ENCODE data around the gene PDGFD.

The PDGFD gene

DNA sequence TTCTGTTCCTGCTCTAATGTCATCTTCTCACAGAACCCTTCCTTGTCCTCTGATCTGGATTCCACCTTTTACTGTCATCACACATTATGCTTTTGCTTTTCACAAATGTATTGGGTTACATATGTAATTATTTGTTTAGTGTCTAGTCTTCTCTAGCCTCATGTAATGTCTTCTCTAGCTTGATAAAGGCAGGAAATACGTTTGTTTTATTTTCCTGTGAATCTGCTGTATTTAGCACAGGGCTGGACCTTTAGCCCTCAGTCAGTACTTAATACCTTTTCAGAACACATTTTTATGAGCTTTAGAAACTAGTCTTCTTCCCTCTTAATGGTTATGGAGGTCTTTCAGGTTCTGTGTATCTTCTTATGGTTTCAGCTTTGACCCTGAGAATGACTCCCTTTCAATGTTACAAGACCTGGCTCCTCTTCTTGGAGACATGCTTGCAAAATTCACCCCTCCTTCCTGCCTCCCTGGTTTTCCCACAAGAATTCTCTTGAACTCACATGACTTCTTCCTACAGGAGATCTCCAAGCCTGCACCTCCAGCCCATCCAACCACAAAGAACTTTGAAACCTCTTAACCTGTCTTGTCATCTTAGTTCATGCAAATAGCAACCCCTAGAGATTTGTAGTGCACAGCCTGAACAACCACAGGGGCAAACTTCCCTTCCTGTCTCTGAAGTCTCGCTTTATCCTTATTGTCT lies 260.2 kb downstream of the PDGFD start:
- DNase-seq: no peak

DNA sequence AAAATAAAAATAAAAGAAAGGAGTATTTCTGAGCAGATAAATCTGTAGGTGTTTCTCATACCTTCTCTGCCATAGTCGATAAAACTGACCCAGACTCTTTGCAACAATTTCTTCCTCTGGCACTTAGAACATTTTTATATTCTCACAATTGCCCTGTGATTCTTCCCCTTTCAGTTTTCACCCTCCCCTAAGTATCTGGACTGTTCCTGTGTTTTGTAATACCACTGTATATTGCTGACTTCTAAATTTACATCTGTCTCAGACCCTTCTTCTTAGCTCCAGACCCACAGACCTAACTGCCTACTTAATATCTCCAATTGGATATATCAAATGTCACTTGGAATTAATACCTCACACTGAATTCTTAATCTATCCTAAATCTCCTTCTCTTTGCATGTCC lies 261.0 kb downstream of the PDGFD start:
- no peak for DNase-seq

DNA sequence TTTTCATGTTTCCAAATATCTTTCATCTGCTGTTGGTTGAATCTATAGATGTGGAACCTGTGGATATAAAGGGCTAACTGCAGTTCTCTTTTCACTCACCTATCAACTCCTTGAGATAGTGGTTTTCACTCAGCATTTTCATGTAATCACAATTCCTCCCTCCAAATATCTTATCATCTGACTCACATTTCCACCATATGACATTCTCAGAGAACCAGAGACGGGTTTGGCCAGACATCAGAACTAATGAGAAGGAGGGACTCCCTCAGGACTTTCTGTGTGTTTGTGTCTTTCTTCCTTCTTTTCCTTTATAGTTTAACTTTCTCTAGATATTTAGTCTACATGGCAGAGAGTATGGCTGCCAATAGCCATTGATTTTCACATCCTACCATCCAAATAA lies 262.3 kb downstream of the PDGFD start:
- DNase-seq: no peak

DNA sequence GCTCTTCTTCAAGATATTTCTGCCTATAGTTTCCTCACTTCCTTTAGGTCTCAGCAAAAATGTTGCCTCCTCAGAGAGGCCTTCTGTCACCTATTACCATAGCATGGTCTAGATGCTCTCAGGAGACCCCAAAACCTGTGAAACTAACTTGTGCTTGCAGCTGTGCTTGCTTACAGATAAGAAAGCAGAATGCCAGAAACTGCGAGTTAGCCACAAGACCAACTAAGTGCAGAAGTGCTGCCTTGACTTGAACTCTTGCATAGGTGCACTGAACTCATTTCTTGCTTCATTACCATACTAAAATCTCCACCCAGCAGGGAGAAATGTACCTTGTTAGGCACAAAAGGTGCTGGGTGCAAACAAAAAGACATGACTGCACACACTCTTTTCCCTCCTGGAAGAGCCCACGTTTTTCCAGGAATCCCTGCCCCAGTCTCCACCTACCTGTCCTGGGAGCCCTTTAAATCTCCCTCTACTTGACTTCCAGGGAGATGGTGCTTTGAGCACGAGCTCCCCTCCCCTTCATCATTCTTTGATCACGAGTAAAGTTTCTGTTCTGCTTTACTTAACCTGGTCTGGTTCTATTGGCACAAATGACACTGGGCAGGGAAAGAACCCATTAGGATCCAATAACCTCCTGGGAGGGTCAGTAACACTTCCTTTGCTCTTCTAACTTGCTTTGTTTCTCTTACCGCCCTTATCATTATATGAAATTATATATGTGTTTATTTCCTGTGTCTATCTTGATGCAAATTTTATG lies 265.2 kb downstream of the PDGFD start:
- DNase-seq: no peak

DNA sequence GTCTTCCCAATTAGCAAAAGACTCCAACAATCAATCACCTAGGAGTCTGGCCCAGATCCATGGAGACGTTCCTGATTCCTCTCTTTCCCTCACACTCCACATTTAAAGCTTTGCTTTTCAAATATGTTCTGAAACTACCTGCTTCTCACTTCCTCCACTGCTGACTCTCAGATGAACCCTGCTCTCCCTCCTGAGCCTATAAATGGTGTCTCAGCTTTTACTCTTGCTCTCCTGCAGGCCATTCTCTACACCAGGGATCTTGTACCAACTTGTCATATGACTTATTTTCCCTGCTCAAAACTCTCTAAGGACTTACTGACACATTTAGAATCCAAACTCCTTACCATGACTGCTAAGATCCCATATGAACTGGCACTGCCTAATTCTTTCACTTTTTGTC lies 265.9 kb downstream of the PDGFD start:
- no peak for DNase-seq

DNA sequence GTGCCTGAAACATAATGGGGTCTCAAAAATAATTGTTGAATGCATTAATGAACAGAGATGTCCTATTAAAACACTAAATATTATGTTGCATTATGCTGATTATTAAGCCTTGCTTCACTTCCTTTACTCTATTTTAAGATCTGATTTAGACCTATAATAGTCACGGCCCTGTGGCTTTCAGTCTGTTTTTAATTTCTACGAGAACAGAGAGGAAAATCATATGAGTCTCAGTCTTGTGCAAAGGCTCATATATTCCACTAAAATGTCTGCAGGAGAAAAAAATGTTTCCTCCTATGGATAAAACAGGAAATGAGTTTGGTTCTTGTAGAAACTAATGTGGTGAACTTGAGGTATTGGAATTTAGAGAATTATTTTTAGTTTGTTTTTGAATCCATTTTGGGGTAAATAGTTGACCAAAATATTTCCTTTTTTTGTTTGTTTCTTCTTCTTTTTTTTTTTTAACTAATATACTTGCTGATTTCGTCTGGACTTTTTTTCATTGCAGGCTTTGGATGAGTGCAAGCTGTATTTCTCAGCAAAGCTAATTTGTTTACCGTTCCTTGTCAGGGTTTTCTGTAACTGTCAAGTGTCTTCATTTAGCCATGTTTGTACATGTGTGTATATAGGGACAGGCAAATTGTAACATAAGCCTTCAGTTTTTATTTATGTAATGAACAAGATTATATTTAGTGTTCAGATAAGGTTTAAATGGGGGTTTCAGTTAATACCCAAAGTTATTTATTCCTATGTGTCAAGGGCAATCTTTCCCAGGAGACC lies 266.6 kb downstream of the PDGFD start:
- no peak for DNase-seq

DNA sequence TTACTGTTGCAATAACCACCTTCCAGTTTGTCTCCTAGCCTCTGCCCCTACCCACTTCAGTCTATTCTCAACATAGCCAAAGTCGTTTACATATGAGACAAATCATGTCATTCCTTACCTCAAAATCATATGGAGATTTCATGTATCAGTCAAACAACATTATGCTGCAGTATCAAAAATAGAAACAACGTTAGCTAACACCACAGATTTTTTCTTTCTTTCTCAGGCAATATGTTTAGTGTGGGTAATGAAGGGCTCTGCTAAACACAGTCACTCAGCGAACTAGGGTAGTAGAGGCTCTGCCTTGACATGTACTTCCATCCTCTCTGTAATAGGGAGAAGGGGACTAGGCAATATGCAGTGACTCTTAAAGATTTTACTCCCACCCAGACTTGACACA lies 268.8 kb downstream of the PDGFD start:
- no peak for DNase-seq

DNA sequence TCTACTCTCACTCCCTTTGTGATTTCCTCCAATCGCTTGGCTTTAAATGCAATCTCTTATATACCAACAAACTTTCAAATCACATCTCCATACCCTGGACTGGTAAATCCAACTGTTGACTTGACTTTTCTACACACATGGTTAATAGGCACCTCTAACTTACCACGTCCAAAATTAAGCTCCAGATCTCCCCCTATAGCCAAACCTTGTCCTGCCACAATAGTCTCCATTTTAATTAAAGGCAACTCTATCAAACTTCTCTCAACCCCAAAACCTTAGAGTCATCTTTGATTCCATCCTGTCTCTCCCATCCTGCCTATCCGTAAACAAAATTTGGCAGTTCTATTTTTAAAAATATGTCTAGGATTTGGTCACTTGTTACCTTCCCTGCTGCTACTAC lies 269.3 kb downstream of the PDGFD start:
- no peak for DNase-seq

DNA sequence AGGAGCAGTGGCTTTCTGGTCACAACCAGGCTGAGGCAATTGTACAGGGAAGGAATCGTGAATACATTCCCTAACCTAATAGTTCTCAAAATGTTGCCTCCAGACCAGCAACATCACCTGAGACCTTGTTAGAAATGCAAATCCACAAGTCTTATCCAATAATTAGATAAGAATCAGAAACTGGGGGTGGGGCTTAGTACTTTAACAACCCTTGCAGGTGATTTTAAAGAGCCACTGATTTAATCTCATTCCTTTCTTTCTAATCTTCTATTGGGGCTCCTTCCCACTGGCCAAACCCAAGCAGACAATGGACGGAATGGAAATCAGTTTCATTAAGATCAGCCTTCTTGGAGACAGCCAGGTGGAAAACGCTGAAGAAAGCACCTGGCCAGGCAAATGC lies 269.9 kb downstream of the PDGFD start:
- DNase-seq: no peak

DNA sequence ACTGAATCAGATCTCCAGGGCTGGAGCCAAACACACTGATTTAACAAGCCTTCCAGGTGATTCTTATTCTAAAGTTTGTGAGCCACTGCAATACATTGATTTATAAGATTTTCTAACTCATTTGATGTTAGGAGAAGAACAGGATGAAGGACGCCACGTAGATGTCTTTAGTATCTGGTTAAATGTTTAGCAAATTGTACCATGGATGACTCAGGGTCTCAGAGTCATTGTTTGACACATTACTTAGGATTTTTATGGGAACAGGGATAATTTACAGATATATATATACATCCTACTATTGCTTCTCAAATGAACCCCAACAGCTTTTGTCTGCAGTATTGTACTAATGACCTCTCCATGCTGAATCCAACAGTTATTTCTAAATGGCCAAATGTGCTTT lies 270.6 kb downstream of the PDGFD start:
- DNase-seq: no peak

DNA sequence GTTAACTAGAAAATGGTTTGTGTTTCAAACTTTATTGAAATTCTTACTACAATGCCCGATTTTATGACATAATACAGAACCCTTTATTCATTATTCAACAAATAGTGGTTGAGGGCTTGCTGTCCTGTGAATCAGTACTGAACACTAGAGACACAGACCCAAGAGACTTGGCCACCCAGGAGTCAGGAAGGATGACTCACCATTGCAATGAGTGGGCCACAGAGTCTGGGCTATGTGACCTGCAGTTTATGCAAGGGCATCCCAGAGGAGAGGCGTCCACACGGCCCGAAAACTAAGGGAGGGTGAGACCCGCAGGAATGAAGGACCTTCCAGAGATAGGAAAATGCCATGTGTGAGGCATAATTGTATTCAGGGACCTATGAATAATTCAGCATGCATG lies 271.3 kb downstream of the PDGFD start:
- no peak for DNase-seq

DNA sequence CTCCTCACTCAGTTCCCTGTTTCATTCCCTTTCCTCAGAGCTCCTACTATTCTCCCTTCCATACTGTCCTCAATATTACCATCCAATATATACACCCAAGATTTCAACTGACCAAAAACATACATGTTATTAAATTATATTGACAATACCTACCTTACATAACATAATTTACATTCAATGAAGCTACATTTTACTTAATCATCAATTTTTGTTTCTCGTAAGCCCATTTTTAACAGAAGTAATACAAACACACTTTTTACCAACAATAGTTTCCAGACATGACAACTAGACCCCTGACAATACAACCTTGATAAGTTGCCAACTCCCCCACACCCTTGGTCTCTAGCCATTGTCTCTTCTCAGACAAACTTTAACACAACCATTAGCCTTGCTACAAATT lies 273.3 kb downstream of the PDGFD start:
- DNase-seq: no peak

DNA sequence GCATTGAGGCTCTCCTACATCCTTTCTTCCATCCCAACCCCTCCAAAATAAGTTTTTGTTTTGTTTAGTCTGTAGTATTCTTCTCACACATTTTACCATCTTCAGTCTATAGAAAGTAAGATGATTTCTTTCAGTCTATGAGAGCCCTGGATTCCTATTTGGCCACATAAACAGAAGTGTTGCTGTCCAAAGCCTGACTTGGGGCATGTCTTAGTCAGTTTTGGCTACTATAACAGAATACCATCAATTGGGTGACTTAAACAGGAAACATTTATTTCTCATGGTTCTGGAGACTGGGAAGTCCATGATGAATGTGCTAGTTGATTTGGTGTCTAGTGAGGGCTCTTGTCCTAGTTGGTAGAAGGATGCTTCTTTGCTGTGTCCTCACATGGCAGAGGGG lies 274.3 kb downstream of the PDGFD start:
- no peak for DNase-seq

DNA sequence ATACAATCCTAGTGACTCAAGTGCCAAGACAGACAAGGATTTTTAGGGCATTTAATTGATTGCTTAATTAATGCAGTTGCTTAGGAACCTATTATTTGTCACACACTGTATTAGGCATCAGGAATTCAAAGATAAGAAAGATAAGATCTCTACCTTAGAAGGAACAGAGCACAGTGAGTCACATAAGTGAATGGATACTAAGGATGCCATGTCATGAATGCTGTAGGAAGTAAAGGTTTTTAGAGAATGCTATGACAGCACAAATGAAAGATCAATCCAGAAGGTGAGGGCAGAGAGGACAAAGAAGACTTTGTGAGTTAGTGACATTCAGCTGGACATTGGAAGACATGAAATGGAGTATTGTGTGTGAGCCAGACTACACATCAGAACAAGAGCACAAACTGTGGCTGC lies 275.4 kb downstream of the PDGFD start:
- no peak for DNase-seq

DNA sequence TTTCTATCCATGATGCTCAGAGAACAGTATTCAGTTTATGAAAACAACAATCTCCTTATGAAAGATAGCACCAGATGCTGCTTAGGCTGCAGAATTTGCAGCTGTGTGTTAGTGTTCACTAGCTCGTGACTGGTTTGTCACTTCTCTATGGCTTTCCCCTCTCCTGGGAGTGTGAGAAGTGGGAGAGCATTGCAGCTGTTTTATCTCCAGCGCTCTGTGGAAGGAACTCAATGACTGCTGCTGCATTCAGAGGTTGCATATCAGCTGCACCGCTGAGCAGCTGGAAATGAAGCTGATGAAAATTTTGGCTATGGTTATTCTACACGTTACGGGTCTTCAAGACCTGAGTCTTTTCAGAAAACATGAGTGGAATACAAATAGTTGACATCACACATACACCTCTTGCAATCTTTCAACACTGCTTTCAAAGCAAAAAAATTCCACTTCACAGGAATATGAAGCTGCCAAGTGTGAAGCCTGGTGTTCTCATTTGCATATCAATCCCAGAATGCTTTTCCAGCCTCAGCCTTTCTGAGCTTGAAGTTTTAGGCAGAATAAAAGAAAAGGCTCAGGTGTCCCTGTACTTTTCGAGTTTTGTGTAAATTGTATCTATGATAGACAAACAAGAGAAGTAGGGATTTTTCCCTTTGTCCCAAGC lies 276.8 kb downstream of the PDGFD start:
- DNase-seq: no peak

DNA sequence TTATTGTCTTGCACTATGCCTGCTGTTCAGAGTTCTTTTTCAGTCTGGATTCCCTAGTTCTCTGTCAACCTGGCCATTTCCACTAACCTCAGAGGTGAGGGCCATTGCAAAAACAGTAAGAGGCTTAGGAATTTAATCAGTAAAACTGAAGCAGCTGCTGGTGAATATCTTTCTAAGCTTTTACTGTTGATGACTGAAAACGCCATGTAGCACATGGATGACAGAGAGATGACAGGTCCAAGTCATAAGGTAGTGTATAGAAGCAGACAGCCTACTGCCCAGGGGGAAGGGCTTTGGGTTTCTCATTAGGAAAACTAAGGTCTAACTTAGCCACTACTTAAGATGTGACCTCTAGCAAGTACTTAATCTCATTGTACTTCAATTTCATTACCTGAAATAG lies 280.1 kb downstream of the PDGFD start:
- DNase-seq: no peak

DNA sequence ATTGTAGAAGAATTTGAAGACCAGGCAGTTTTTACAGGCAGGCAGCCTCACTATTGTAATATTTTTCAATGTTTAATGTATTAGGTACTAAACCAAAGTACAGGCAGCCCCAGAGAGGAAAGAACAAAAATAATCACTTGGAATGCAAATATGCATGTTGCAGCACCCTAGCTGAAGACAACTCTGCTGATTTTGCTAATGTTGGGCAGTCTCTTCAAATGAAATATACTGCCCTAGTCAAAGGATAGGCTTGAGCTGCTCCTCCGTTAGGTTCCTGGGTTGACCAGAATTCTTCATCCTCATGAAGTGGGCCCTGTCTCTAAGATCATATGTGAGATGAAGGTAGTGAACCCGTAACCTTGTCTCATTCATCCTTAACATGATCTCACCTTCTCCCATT lies 280.7 kb downstream of the PDGFD start:
- no peak for DNase-seq

DNA sequence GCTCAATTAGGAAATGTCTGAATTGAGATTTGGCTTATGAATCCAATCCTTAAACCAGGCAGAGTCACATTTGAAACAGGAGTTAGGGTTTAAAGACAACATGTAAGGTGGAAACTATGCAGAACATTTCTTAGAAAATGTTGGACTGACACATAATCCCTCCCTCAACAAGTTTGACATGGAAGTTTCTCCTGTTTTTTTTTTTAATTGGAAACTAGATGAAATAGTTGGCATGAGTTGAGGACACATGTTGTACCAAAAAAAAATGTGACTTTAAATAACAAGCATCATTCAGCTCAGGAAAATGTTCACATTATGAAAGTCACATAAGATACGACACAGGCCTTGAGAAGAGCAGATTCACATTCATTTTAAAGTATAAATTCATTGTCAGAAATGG lies 282.4 kb downstream of the PDGFD start:
- DNase-seq: no peak

DNA sequence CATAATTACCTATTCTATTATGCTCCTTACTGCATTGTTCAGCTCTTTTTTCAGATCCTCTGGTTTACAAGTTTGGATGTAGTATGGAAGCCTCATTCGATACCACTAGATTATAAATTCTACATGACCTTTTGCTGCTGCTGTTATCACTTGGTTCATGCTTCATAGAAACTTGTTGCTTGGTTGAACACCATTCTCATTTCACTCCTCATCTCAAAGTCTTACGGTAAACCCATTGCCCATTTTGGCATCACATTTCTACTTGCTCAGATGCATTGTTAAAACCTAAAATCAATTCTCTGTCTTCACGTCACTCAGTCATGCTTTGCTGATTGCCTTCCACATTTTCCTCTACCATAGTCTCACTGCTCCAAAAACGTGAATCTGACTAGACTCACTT lies 283.0 kb downstream of the PDGFD start:
- DNase-seq: no peak

DNA sequence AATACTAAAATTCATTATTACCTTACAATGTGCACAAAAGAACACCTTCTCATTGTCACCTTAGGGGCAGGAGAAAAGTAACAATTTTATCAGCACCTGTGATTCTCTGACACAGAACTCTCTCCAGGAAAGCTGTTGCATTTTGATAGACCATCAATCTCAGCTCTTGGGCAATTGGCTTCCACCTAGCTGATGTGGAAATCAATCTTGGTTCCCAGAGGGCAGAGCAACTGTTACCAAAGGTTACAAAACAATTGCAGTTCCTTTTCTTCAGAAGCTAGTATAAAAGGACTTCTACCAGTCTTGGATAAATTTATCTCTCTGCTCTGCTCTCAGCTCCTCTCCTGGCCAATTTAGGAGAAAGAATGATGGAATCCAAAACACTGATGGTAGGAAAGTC lies 285.3 kb downstream of the PDGFD start:
- no peak for DNase-seq

DNA sequence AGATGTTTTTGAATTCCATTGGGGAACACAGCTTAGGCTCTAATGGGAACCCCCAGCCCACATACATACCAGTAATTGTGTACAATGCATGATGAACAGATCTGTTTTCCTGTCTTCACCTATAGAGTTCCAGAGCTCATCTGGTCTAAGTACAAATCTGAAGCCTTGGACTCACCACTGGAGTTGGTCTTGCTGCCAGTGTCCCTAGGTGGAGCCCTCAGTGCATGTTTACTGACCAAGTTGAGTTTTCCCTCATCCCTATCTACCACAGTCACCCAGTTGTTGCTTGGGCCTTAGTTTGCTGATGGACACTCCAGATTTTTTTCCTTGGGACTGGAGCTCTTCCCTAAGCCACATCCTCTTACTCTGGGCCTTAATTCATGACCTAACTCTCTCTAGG lies 286.7 kb downstream of the PDGFD start:
- DNase-seq: no peak

DNA sequence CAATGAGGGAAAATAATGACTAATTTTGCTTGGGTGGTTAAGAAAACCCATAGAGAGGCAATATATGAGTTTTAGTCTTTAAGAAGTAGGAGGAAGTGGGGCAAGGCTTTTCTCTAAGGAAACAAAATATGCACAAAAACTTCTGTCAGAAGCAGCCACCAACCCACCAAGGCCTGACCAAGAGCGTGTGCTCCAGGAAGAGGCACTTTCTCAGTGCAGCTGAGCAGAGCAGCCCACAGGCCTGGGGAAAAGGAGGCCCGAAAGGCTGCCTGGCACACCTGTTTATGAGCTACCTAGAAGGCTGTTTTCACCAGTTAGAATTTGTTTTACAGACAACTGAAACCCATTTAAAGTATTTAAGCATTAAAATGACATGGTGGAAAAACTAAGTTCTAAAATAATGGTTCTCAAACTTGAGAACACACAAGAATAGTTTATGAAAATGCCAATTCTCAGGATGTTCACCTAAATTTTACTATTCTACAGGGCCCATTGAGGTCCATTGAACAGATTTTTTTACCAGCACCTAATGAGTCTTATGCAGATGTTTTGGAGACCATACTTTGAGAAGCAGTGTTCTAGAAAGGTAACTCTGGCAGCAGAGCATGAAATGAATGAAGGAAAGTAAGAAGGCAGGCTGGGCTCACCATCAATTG lies 288.0 kb downstream of the PDGFD start:
- DNase-seq: no peak

DNA sequence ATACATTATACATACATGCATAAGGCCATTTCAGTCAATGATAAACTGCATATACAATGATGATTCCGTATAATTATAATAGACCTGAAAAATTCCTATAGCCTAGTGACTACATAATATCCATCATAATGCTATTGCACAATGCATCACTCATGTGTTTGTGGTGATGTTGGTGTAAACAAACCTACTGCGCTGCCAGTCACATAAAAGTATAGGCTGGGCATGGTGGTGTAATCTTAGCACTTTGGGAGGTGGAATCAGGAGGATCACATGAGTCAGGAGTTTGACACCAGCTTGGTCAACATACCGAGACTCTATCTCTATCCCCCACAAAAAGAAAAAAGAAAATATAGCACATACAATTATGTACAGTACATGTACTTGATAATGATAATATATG lies 291.2 kb downstream of the PDGFD start:
- DNase-seq: no peak
